Measurements from ENCODE around the gene FBXW11.

DNA sequence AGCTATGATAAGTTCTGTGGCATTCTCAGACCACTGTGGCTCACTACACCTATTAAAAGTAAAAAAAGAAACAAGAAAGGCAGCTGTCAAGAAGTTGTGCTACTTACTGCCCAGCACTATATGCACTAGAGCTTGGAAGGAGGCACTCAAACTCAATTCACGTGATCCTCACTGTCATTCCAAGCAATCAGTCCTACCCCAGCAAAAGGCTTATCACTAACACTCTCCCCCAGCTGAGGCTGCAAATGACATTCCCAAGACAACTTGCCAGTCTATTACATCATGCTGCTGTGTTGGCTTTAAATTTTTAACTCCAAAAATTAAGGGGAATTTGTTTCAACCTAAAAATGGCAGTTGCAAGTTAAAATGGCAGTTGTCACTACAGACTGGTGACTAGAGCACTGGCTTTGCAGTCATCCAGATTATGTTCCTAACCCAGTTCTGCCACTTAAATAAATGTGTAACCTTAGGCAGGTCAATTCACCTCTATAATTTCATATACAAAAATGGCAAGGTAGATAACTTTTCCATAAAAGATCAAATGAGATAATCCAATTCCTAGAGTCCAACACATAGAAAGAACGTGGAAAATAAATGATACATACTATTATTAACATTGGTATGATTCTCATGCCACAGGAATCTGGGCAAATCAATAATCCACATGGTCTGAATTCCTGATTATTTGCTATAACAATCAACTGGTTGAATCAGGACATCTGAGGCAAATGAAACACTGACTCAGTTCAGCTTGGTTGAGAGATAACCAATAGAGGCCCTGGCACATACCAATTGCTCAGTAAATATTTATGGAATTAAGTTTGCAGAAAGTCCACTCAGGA lies 52.4 kb downstream of the FBXW11 start:
- TF ChIP-seq, protein P1, sequence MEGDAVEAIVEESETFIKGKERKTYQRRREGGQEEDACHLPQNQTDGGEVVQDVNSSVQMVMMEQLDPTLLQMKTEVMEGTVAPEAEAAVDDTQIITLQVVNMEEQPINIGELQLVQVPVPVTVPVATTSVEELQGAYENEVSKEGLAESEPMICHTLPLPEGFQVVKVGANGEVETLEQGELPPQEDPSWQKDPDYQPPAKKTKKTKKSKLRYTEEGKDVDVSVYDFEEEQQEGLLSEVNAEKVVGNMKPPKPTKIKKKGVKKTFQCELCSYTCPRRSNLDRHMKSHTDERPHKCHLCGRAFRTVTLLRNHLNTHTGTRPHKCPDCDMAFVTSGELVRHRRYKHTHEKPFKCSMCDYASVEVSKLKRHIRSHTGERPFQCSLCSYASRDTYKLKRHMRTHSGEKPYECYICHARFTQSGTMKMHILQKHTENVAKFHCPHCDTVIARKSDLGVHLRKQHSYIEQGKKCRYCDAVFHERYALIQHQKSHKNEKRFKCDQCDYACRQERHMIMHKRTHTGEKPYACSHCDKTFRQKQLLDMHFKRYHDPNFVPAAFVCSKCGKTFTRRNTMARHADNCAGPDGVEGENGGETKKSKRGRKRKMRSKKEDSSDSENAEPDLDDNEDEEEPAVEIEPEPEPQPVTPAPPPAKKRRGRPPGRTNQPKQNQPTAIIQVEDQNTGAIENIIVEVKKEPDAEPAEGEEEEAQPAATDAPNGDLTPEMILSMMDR (IDR thresholded peaks at IDR 0.05): no peak
- no peak for TF ChIP-seq POLR2A (IDR thresholded peaks at IDR 0.05)

Measured in thyroid gland (tissue), 4 donors.